WTC11 (cell line): ENCODE results near the gene MT1G.

Experiments used
- CBFB ChIP-seq: sonication (generic); formaldehyde crosslinking; IDR thresholded peaks from 2 replicates; pipeline ENCODE4 v1.8.1; 2022; ENCODE audit warnings: mild to moderate bottlenecking, low read depth, missing genetic modification reagents
- TCF7 ChIP-seq: sonication (generic); formaldehyde crosslinking; IDR thresholded peaks from 2 replicates; pipeline ENCODE4 v1.8.0; 2022; ENCODE audit warnings: mild to moderate bottlenecking, low read depth, missing genetic modification reagents, moderate library complexity
- ZNF263 ChIP-seq: sonication (generic); formaldehyde crosslinking; IDR thresholded peaks from 2 replicates; pipeline ENCODE4 v1.8.1; 2022; ENCODE audit warnings: low read depth, mild to moderate bottlenecking, moderate library complexity, missing genetic modification reagents
- TF ChIP-seq, protein P1 (sequence below): fragments of 200-600 bp; IDR thresholded peaks from 2 replicates; pipeline ENCODE4 v1.8.0; 2022; ENCODE audit warnings: antibody characterized with exemption
- TF ChIP-seq, protein P2 (sequence below): sonication (generic); formaldehyde crosslinking; IDR thresholded peaks from 2 replicates; pipeline ENCODE4 v1.8.0; 2022; ENCODE audit warnings: missing genetic modification reagents

DNA sequence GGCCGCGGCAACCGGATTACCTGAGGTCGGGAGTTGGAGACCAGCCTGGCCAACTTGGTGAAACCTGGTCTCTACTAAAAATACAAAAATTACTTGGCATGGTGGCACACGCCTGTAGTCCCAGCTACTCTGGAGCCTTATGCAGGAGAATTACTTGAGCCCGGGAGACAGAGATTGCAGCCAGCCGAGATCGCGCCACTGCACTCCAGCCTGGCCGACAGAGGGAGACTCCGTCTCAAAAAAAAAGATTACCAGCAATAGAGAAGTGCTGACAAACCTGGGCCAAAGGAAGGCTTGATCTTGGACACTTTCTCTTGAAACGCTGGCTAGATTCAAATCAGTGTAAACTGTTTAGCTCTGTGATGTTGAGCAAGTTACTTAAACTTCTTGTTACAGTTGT lies 6.1 kb upstream of the MT1G start:
- TF ChIP-seq, protein P1, sequence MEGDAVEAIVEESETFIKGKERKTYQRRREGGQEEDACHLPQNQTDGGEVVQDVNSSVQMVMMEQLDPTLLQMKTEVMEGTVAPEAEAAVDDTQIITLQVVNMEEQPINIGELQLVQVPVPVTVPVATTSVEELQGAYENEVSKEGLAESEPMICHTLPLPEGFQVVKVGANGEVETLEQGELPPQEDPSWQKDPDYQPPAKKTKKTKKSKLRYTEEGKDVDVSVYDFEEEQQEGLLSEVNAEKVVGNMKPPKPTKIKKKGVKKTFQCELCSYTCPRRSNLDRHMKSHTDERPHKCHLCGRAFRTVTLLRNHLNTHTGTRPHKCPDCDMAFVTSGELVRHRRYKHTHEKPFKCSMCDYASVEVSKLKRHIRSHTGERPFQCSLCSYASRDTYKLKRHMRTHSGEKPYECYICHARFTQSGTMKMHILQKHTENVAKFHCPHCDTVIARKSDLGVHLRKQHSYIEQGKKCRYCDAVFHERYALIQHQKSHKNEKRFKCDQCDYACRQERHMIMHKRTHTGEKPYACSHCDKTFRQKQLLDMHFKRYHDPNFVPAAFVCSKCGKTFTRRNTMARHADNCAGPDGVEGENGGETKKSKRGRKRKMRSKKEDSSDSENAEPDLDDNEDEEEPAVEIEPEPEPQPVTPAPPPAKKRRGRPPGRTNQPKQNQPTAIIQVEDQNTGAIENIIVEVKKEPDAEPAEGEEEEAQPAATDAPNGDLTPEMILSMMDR, result no peak
- no peak for TF ChIP-seq CBFB
- TF ChIP-seq TCF7 (CRISPR knock-in tag), result no peak
- TF ChIP-seq ZNF263 (CRISPR knock-in tag), result no peak
- TF ChIP-seq, protein P2, sequence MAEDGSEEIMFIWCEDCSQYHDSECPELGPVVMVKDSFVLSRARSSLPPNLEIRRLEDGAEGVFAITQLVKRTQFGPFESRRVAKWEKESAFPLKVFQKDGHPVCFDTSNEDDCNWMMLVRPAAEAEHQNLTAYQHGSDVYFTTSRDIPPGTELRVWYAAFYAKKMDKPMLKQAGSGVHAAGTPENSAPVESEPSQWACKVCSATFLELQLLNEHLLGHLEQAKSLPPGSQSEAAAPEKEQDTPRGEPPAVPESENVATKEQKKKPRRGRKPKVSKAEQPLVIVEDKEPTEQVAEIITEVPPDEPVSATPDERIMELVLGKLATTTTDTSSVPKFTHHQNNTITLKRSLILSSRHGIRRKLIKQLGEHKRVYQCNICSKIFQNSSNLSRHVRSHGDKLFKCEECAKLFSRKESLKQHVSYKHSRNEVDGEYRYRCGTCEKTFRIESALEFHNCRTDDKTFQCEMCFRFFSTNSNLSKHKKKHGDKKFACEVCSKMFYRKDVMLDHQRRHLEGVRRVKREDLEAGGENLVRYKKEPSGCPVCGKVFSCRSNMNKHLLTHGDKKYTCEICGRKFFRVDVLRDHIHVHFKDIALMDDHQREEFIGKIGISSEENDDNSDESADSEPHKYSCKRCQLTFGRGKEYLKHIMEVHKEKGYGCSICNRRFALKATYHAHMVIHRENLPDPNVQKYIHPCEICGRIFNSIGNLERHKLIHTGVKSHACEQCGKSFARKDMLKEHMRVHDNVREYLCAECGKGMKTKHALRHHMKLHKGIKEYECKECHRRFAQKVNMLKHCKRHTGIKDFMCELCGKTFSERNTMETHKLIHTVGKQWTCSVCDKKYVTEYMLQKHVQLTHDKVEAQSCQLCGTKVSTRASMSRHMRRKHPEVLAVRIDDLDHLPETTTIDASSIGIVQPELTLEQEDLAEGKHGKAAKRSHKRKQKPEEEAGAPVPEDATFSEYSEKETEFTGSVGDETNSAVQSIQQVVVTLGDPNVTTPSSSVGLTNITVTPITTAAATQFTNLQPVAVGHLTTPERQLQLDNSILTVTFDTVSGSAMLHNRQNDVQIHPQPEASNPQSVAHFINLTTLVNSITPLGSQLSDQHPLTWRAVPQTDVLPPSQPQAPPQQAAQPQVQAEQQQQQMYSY (CRISPR knock-in tag), result no peak
